HEK293T (cell line): Measurements from ENCODE around the gene KIFC3.

Source experiments
- CTCF ChIA-PET: fragments of 350-600 bp; formaldehyde crosslinking; extraction: SDS; loops from one replicate; lab custom pipeline; 2021; ENCODE audit warnings: antibody characterized with exemption, inconsistent platforms; lab: Yijun Ruan, JAX
- POLR2A ChIA-PET: fragments of 350-600 bp; formaldehyde crosslinking; extraction: SDS; loops from one replicate; lab custom pipeline; 2020; ENCODE audit warnings: antibody characterized with exemption, inconsistent platforms; lab: Yijun Ruan, JAX
- DNase-seq: peaks from one replicate; pipeline ENCODE4 v3.0.0; 2012; ENCODE audit warnings: mixed read lengths; ENCODE audit errors: extremely low spot score
- ARNT ChIP-seq: fragments of 450-650 bp; IDR thresholded peaks from 2 replicates; pipeline ENCODE4 v1.6.1; 2017; ENCODE audit warnings: mild to moderate bottlenecking
- BHLHE40 ChIP-seq: fragments of 450-650 bp; IDR thresholded peaks from 2 replicates; pipeline ENCODE4 v1.6.1; 2016; ENCODE audit warnings: mild to moderate bottlenecking, moderate library complexity, borderline replicate concordance
- CTBP1 ChIP-seq: fragments of 450-650 bp; IDR thresholded peaks from 2 replicates; pipeline ENCODE4 v1.6.1; 2016; ENCODE audit warnings: borderline replicate concordance
- ELF4 ChIP-seq: fragments of 450-650 bp; IDR thresholded peaks from 2 replicates; pipeline ENCODE4 v1.6.1; 2017; ENCODE audit warnings: antibody characterized with exemption
- FOXA1 ChIP-seq: fragments of 450-650 bp; IDR thresholded peaks from 2 replicates; pipeline ENCODE4 v1.6.1; 2016; ENCODE audit warnings: mild to moderate bottlenecking
- FOXK2 ChIP-seq: fragments of 450-650 bp; IDR thresholded peaks from 2 replicates; pipeline ENCODE4 v1.6.1; 2016; ENCODE audit warnings: mild to moderate bottlenecking
- FOXM1 ChIP-seq: fragments of 450-650 bp; IDR thresholded peaks from 2 replicates; pipeline ENCODE4 v1.6.1; 2017; ENCODE audit warnings: mild to moderate bottlenecking, borderline replicate concordance
- HDGF ChIP-seq: fragments of 450-650 bp; IDR thresholded peaks from 2 replicates; pipeline ENCODE4 v1.6.1; 2017; ENCODE audit warnings: antibody characterized with exemption, borderline replicate concordance
- L3MBTL2 ChIP-seq: fragments of 450-650 bp; conservative IDR thresholded peaks from 2 replicates; pipeline ENCODE4 v1.6.1; 2016; ENCODE audit warnings: mild to moderate bottlenecking
- LEF1 ChIP-seq: fragments of 450-650 bp; IDR thresholded peaks from 2 replicates; pipeline ENCODE4 v1.6.1; 2017; ENCODE audit warnings: mild to moderate bottlenecking, borderline replicate concordance
- NFRKB ChIP-seq: fragments of 450-650 bp; IDR thresholded peaks from 2 replicates; pipeline ENCODE4 v1.6.1; 2016; ENCODE audit warnings: mild to moderate bottlenecking, moderate library complexity
- PKNOX1 ChIP-seq: fragments of 450-650 bp; IDR thresholded peaks from 2 replicates; pipeline ENCODE4 v1.6.1; 2016
- SP1 ChIP-seq: fragments of 450-650 bp; IDR thresholded peaks from 2 replicates; pipeline ENCODE4 v1.6.1; 2017
- SUZ12 ChIP-seq: fragments of 450-650 bp; IDR thresholded peaks from 2 replicates; pipeline ENCODE4 v1.6.1; 2016; ENCODE audit warnings: mild to moderate bottlenecking
- TARDBP ChIP-seq: fragments of 450-650 bp; IDR thresholded peaks from 2 replicates; pipeline ENCODE4 v1.6.1; 2016
- ZNF384 ChIP-seq: fragments of 450-650 bp; IDR thresholded peaks from 2 replicates; pipeline ENCODE4 v1.6.1; 2016

KIFC3 gene

GRCh38 chr16:57803134-57803990 is 1.1 kb upstream of the KIFC3 start:
- POLR2A ChIA-PET: interaction anchor here (1.0 to 1.5 kb wide), 3 partner anchors 14 to 26 kb away, joined by 3 read pairs; no protein-coding TSS in a partner anchor

DNA sequence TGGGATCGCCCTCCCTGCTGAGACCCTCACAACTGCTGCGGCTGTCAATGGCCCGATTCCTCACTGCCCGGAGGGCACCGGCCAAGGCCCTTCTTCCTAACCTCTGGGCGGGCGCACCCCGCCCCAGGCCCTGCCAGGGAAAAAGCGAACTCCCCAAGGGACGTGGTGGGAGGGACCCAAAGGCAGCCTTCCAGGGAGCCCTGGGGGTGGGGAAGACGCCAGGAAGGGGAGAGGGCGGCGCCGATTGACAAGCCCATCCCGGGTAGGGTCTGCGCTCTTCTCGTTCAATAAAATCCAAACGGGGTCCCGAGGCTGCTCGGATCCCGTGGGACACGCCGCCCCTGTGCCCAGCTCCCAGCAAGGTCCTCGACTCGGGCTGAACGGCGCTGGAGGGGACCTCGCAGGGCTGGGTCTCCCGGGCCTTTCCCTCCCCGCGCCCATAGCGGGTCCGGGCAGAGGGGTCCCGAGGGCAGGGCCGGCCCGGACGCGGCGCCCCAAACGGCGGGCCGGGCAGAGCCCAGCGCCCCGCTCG is 416 bp downstream of the KIFC3 start:
- POLR2A ChIA-PET: interaction anchor here (1.4 to 1.5 kb wide), 2 partner anchors 15 to 17 kb away, joined by 3 read pairs; no protein-coding TSS in a partner anchor
- CTCF ChIA-PET: no interaction called here
- DNase-seq: no peak
- TF ChIP-seq ARNT: no peak
- no peak for TF ChIP-seq TARDBP
- no peak for TF ChIP-seq SP1
- TF ChIP-seq HDGF: no peak
- no peak for TF ChIP-seq NFRKB
- TF ChIP-seq FOXM1: no peak
- TF ChIP-seq SUZ12: no peak
- no peak for TF ChIP-seq ZNF384
- TF ChIP-seq ELF4: no peak
- TF ChIP-seq LEF1: no peak
- TF ChIP-seq CTBP1: no peak
- TF ChIP-seq PKNOX1: no peak
- no peak for TF ChIP-seq FOXK2
- TF ChIP-seq FOXA1: no peak
- TF ChIP-seq L3MBTL2: no peak
- no peak for TF ChIP-seq BHLHE40

More at GRCh38 chr16:57803134-57803990, 1.1 kb upstream of the KIFC3 start:
- TF ChIP-seq ZNF384 (no peak), SUZ12 (no peak), TARDBP (no peak), FOXK2 (no peak), ELF4 (no peak), HDGF (no peak), BHLHE40 (no peak), FOXA1 (no peak), L3MBTL2 (no peak), PKNOX1 (no peak), CTBP1 (no peak), LEF1 (no peak), FOXM1 (no peak), NFRKB (no peak), ARNT (no peak)
- no peak for DNase-seq
- CTCF ChIA-PET: interaction anchor here (0.6 kb wide), 1 partner anchor 9 kb away, joined by 5 read pairs; no protein-coding TSS in a partner anchor

DNA sequence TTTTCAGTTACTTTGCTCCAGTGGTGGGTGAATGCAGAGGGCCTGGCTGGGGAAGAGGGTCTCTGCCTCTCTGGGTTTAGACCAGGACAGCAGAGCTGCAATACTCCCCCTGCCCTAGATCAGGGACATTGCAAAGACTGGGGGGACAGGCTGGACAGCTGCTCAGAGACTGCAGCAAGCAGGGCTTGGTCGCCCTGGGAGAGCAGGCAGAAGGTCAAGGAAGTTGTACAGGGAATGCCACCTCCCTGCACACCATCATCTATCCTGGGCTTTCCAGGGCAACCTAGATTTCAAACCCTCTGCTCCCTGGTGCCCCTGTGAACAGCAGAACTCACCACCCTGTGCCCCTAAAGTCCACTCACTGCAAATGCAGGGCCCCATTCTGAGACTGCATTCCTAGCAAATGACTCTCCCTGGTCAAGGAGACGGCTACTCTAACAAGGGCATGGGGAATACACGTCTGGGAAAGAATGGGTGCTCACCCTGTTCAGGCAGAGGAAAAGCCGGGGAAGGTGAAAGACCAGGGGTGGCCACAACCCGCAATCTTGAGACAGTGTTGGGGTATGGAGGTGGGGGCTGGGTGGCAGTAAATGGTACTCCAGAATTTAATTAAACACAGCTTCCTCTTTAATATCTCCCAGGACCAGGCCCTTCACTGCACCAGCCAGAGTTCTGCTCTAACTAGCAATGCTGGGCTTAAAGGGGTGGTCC is 1.0 kb downstream of the KIFC3 start:
- no peak for DNase-seq
- TF ChIP-seq NFRKB: no peak
- no peak for TF ChIP-seq CTBP1
- no peak for TF ChIP-seq LEF1
- no peak for TF ChIP-seq L3MBTL2
- no peak for TF ChIP-seq ARNT
- no peak for TF ChIP-seq TARDBP
- no peak for TF ChIP-seq FOXK2
- TF ChIP-seq SUZ12: no peak
- no peak for TF ChIP-seq FOXA1
- TF ChIP-seq SP1: no peak
- ChIA-PET POLR2A (no interaction called here), CTCF (no interaction called here)

GRCh38 chr16:57800200-57801097 is 1.8 kb downstream of the KIFC3 start:
- DNase-seq: no peak
- ChIA-PET CTCF (no interaction called here), POLR2A (no interaction called here)
- TF ChIP-seq SP1: no peak
- no peak for TF ChIP-seq BHLHE40
- TF ChIP-seq HDGF: no peak
- no peak for TF ChIP-seq NFRKB
- TF ChIP-seq SUZ12: no peak
- no peak for TF ChIP-seq FOXK2
- TF ChIP-seq TARDBP: no peak
- no peak for TF ChIP-seq LEF1
- no peak for TF ChIP-seq ARNT
- no peak for TF ChIP-seq ZNF384

- no peak for DNase-seq
- CTCF ChIA-PET: no interaction called here
- POLR2A ChIA-PET: no interaction called here
- TF ChIP-seq SP1 (no peak), PKNOX1 (no peak), ELF4 (no peak), L3MBTL2 (no peak), NFRKB (no peak), SUZ12 (no peak), FOXK2 (no peak), CTBP1 (no peak), BHLHE40 (no peak)
Measured at GRCh38 chr16:57799600-57800199, 2.6 kb downstream of the KIFC3 start.
